Smooth muscle cell (in vitro differentiated cells): Measurements from ENCODE around the gene P2RX6. TPM values are rescaled to one million over a fixed set of nuclear protein-coding genes. Genes with fewer than 3 reads are reported as not detected.

Experiments used
- DNase-seq: peaks from one replicate; lab custom pipeline; 2025; ENCODE audit not compliant: unreplicated experiment; lab: John Stamatoyannopoulos, UW
- H2AFZ ChIP-seq: fragments of 200-600 bp; sonication (generic); 2 replicates; pipeline ENCODE4 v1.6.0; 2016; ENCODE audit warnings: antibody characterized with exemption, low read depth, mild to moderate bottlenecking
- H3F3A ChIP-seq: fragments of 200-600 bp; sonication (generic); 2 replicates; pipeline ENCODE4 v1.6.0; 2017; ENCODE audit warnings: antibody characterized with exemption, low read depth
- H3K27ac ChIP-seq: fragments of 200-600 bp; sonication (generic); 2 replicates; pipeline ENCODE4 v1.5.1; 2016; ENCODE audit warnings: low read depth, mild to moderate bottlenecking
- H3K27me3 ChIP-seq: fragments of 200-600 bp; sonication (generic); 2 replicates; pipeline ENCODE4 v1.6.1; 2016; ENCODE audit warnings: low read depth, mild to moderate bottlenecking
- H3K36me3 ChIP-seq: fragments of 200-600 bp; sonication (generic); 2 replicates; pipeline ENCODE4 v1.5.1; 2016; ENCODE audit warnings: low read depth
- H3K4me1 ChIP-seq: fragments of 200-600 bp; sonication (generic); 2 replicates; pipeline ENCODE4 v1.5.1; 2016; ENCODE audit warnings: low read depth
- H3K4me2 ChIP-seq: fragments of 200-600 bp; sonication (generic); 2 replicates; pipeline ENCODE4 v1.6.0; 2016; ENCODE audit warnings: mild to moderate bottlenecking
- H3K4me3 ChIP-seq: fragments of 200-600 bp; sonication (generic); 2 replicates; pipeline ENCODE4 v1.5.1; 2016; ENCODE audit warnings: mild to moderate bottlenecking
- H3K79me2 ChIP-seq: fragments of 200-600 bp; sonication (generic); 2 replicates; pipeline ENCODE4 v1.6.0; 2016; ENCODE audit warnings: low read depth, mild to moderate bottlenecking
- H3K9ac ChIP-seq: fragments of 200-600 bp; sonication (generic); 2 replicates; pipeline ENCODE4 v1.6.0; 2016; ENCODE audit warnings: low read depth
- H3K9me3 ChIP-seq: fragments of 200-600 bp; sonication (generic); replicated peaks from 2 replicates; pipeline ENCODE4 v1.5.1; 2016; ENCODE audit warnings: low read depth
- H4K20me1 ChIP-seq: fragments of 200-600 bp; sonication (generic); 2 replicates; pipeline ENCODE4 v1.6.0; 2016; ENCODE audit warnings: low read depth
- CTCF ChIP-seq: fragments of 200-600 bp; sonication (generic); IDR thresholded peaks from 2 replicates; pipeline ENCODE4 v1.5.1; 2017; ENCODE audit warnings: borderline replicate concordance, mild to moderate bottlenecking, antibody characterized with exemption; ENCODE audit not compliant: insufficient read depth, poor library complexity, severe bottlenecking
- WGBS: methylation state at CpG from one replicate; pipeline ENCODE4 v1.1.7; 2016; ENCODE audit warnings: low lambda C conversion rate; 5-methylcytosine and 5-hydroxymethylcytosine counted together
- polyA plus RNA-seq: library from polyadenylated mRNA; unstranded; fragments of >200 nt; fragmentation: Nextera tagmentation; extraction: Ambion mirVana; gene quantifications from 2 replicates; pipeline ENCODE4 v1.2.1, GENCODE V29; 2016
- total RNA-seq: library from RNA; depleted of rRNA; stranded (reverse); fragments of >200 nt; gene quantifications from 2 replicates; pipeline ENCODE4 v1.2.3, GENCODE V29; 2014

The P2RX6 gene
- total and polyA plus RNA-seq, 2 experiments from 2014 or later, result 0.13 to 1.2 TPM

GRCh38 chr22:20992056-20992442 lies 22.9 kb upstream of the P2RX6 start:
- WGBS, result 91% methylated on average over 7 of the region's 7 CpGs
- Histone ChIP-seq H3K27me3 (no peaks in the 10 kb centered on the region), H3K27ac (no peak overlapping the region), H4K20me1 (no peaks in the 10 kb centered on the region), H3K9me3 (no peaks in the 10 kb centered on the region), H3K79me2 (no peaks in the 10 kb centered on the region), H3K4me2 (no peak overlapping the region), H3K36me3 (no peaks in the 10 kb centered on the region), H3K4me1 (no peaks in the 10 kb centered on the region), H3K4me3 (no peak overlapping the region), H3K9ac (no peak overlapping the region), H2AFZ (no peak overlapping the region), H3F3A (no peaks in the 10 kb centered on the region)
- no peak for DNase-seq
- no peak for TF ChIP-seq CTCF

GRCh38 chr22:20992456-20993303 lies 22.3 kb upstream of the P2RX6 start:
- TF ChIP-seq CTCF, result no peak
- Histone ChIP-seq H3K9me3 (no peaks in the 10 kb centered on the region), H3K27me3 (no peaks in the 10 kb centered on the region), H3K79me2 (no peaks in the 10 kb centered on the region), H3K4me3 (no peak overlapping the region), H3K27ac (no peak overlapping the region), H3F3A (no peaks in the 10 kb centered on the region), H4K20me1 (no peaks in the 10 kb centered on the region), H3K4me1 (no peaks in the 10 kb centered on the region), H3K4me2 (no peak overlapping the region), H2AFZ (no peak overlapping the region), H3K36me3 (no peaks in the 10 kb centered on the region), H3K9ac (no peak overlapping the region)
- 95% methylated on average over 21 of the region's 21 CpGs for WGBS
- DNase-seq, result no peak

GRCh38 chr22:20993304-20994127 lies 21.4 kb upstream of the P2RX6 start:
- Histone ChIP-seq H3K9ac (no peak overlapping the region), H3F3A (no peaks in the 10 kb centered on the region), H3K4me2 (no peak overlapping the region), H4K20me1 (no peaks in the 10 kb centered on the region), H3K4me1 (no peaks in the 10 kb centered on the region), H3K36me3 (no peaks in the 10 kb centered on the region), H3K4me3 (no peak overlapping the region), H3K27me3 (no peaks in the 10 kb centered on the region), H2AFZ (no peak overlapping the region), H3K27ac (no peak overlapping the region), H3K9me3 (no peaks in the 10 kb centered on the region), H3K79me2 (no peaks in the 10 kb centered on the region)
- TF ChIP-seq CTCF, result no peak
- DNase-seq, result no peak
- 98% methylated on average over 29 of the region's 29 CpGs for WGBS
